ENCODE data around the gene PRDM16.

PRDM16 gene

GRCh38 chr1:3056641-3057040, 12.4 kb upstream of the PRDM16 start:
- DNase-seq = no peak

- no peak for DNase-seq
Measured at GRCh38 chr1:3058263-3059030, 10.6 kb upstream of the PRDM16 start.

- DNase-seq = no peak
Measured at GRCh38 chr1:3060127-3060526, 8.9 kb upstream of the PRDM16 start.

- DNase-seq = no peak
Measured at GRCh38 chr1:3060601-3061551, 8.1 kb upstream of the PRDM16 start.

GRCh38 chr1:3061566-3061965, 7.4 kb upstream of the PRDM16 start:
- DNase-seq = no peak

- no peak for DNase-seq
Measured at GRCh38 chr1:3061981-3062615, 6.9 kb upstream of the PRDM16 start.

GRCh38 chr1:3062616-3063378, 6.2 kb upstream of the PRDM16 start:
- no peak for DNase-seq

- DNase-seq = no peak
Measured at GRCh38 chr1:3063379-3064295, 5.4 kb upstream of the PRDM16 start.

GRCh38 chr1:3064296-3064850, 4.6 kb upstream of the PRDM16 start:
- DNase-seq = no peak

- no peak for DNase-seq
Measured at GRCh38 chr1:3064901-3065300, 4.1 kb upstream of the PRDM16 start.

- no peak for DNase-seq
Measured at GRCh38 chr1:3065396-3065795, 3.6 kb upstream of the PRDM16 start.

GRCh38 chr1:3065797-3066196, 3.2 kb upstream of the PRDM16 start:
- DNase-seq = no peak

GRCh38 chr1:3066250-3066711, 2.7 kb upstream of the PRDM16 start:
- DNase-seq = no peak

- DNase-seq = no peak
Measured at GRCh38 chr1:3066826-3067225, 2.2 kb upstream of the PRDM16 start.

GRCh38 chr1:3067301-3067670, 1.7 kb upstream of the PRDM16 start:
- no peak for DNase-seq

- DNase-seq = no peak
Measured at GRCh38 chr1:3067671-3068563, 1.1 kb upstream of the PRDM16 start.

GRCh38 chr1:3069491-3070308, 697 bp downstream of the PRDM16 start:
- DNase-seq = peak in 1 of 2 experiments; percentile 1

GRCh38 chr1:3070309-3070643, 1.3 kb downstream of the PRDM16 start:
- no peak for DNase-seq
